Heart right ventricle (tissue), 16 donors: ENCODE data around the gene UFM1. TPM values are rescaled to one million over a fixed set of nuclear protein-coding genes. Genes with fewer than 3 reads are reported as not detected.

ENCODE experiments used
- ATAC-seq, 8 donors: fragments of 200-7000 bp; cut with Tn5 transposase; one replicate each; pipeline ENCODE4 v1.9.1; 2020; ENCODE audit warnings: mild to moderate bottlenecking in 8 of 8, moderate library complexity in 8 of 8, moderate number of reproducible peaks in 1 of 8
- DNase-seq, 2 donors: peaks; one replicate each; pipeline ENCODE4 v3.0.0-alpha.2; 2020
- H3K27ac ChIP-seq, 10 donors: fragments of 200-600 bp; sonication (generic) in 2 of 10; one replicate each; pipeline versions ENCODE4 v1.5.0 to v1.8.0; 2020 to 2022; ENCODE audit warnings: mild to moderate bottlenecking in 3 of 10
- H3K27me3 ChIP-seq, 7 donors: fragments of 200-600 bp; one replicate each; pipeline ENCODE4 v1.8.0; 2021 to 2022; ENCODE audit warnings: mild to moderate bottlenecking in 2 of 7
- H3K36me3 ChIP-seq, 9 donors: fragments of 200-600 bp; sonication (generic) in 1 of 9; one replicate each; pipeline versions ENCODE4 v1.5.0 to v1.8.0; 2020 to 2022; ENCODE audit warnings: mild to moderate bottlenecking in 2 of 9
- H3K4me1 ChIP-seq, 9 donors: fragments of 200-600 bp; sonication (generic) in 1 of 9; one replicate each; pipeline versions ENCODE4 v1.5.0 to v1.8.0; 2020 to 2022; ENCODE audit warnings: mild to moderate bottlenecking in 4 of 9
- H3K4me3 ChIP-seq, 10 donors: fragments of 200-600 bp; sonication (generic) in 2 of 10; one replicate each; pipeline versions ENCODE4 v1.5.0 to v1.8.0; 2020 to 2022; ENCODE audit warnings: mild to moderate bottlenecking in 7 of 10, moderate library complexity in 2 of 10
- H3K9me3 ChIP-seq, 11 donors: fragments of 200-600 bp in 10 of 11; sonication (generic) in 2 of 11; one replicate each; pipeline versions ENCODE4 v1.5.0 to v1.8.0; 2013 to 2022; ENCODE audit warnings: mild to moderate bottlenecking in 2 of 11, control low read depth in 1 of 11, moderate library complexity in 1 of 11
- WGBS, 2 donors: extraction: QIAGEN DNeasy Blood & Tissue Kit; methylation state at CpG; one replicate each; pipeline ENCODE4 v1.1.7; 2013; ENCODE audit warnings: inconsistent platforms in 1 of 2; 5-methylcytosine and 5-hydroxymethylcytosine counted together
- intact Hi-C, 10 donors: fragments of 100-400 bp; cut with DNase I; formaldehyde crosslinking; loops; one replicate each; pipeline versions ENCODE4 v1.11.1 to v1.14.2; 2022
- polyA plus RNA-seq, 2 donors: library from polyadenylated mRNA; stranded (reverse); fragments of 200-250 nt; gene quantifications; one replicate each; pipeline ENCODE4 v1.2.3, GENCODE V29; 2013
- total RNA-seq, 10 donors: library from RNA; stranded (reverse); fragmentation: NEBNext Ultra II Directional in 3 of 10; extraction: Animal tissue kit (Norgen Biotek cat#: 25700) in 3 of 10; gene quantifications; one replicate each; pipeline versions ENCODE4 v1.2.1 to v1.2.4, GENCODE V29; 2021 to 2023
- TF ChIP-seq, protein P1 (sequence below), 9 donors: fragments of 200-600 bp; sonication (generic) in 2 of 9; IDR thresholded peaks; one replicate each; pipeline versions ENCODE4 v1.5.0 to v1.8.0; 2021 to 2022; ENCODE audit warnings: antibody characterized with exemption in 9 of 9, mild to moderate bottlenecking in 5 of 9, moderate library complexity in 1 of 9
- donor health status: Arrhythmogenic right ventricular cardiomyopathy.
- donor health status: ischemic (EF 13 %, LVEDD 7.1; RV severe dilation, severe dysfunction).
- donor health status: healthy with polysubstance abuse.
- donor health status: DM: no; HTN: yes; CAD: no.
- donor health status: DM: no; HTN: no; CAD: no.
- donor health status: ischemic (EF 25% LVEDD 6.9; RV normal size, moderate dysfunction).
- donor health status: ischemic (EF 25% LVEDD 5.7; RV mildly dilated, moderate dysfunction).
- donor health status: healthy.
- donor health status: DM: yes; HTN: yes; CAD: no.
- donor health status: Ischemic cardiomyopathy.
- donor health status: ischemic (EF 35%, LVEDD 5.7; RV mildly dilated, moderate dysfunction).
- donor health status: nonischemic (EF 11% LVEDD 7.7; RV severe dilation, severe dysfunction).
- donor health status: DM: yes; HTN: yes; CAD: no.
- donor health status: PGD.
- donor health status: ischemic (EF 29% LVEDD 5.4; RV normal size, mild dysfunction).
- donor health status: nonischemic (EF 23%, LVEDD 6.1; RV moderate dilation, normal function).

UFM1 gene
- total and polyA plus RNA-seq, 12 donors: 19.8 to 39.0 (median 26.0) TPM

DNA sequence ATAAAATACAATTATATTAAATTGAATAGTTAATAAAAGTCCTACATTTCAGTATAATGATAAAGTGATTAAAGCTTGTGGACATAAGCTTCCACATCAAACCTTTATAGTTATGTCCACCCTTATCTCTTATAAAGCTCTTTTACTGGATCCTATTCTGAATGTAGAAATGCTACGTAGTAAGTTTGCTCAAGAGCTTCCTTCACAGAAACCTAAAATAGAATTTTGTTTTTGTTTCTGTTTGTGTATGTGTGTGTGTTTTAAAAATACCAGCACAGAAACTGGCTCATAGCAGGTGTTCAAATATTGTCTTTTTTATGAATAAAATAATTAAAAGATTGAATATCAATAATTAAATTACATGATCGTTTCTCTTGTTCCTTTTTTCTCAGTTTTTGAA lies 21.0 kb upstream of the UFM1 start:
- H3K9me3 ChIP-seq: peaks cover 0 to 11% (median 0%) of the 10 kb centered on the region in 11 donors
- no peak overlapping the region for H3K27ac ChIP-seq
- DNase-seq (no peak), ATAC-seq (no peak)
- intact Hi-C loops: no loop called here
- no peaks in the 10 kb centered on the region for H3K27me3 ChIP-seq
- WGBS, 2 donors: 71 to 85% methylated on average over 2 of the region's 2 CpGs
- TF ChIP-seq, protein P1, sequence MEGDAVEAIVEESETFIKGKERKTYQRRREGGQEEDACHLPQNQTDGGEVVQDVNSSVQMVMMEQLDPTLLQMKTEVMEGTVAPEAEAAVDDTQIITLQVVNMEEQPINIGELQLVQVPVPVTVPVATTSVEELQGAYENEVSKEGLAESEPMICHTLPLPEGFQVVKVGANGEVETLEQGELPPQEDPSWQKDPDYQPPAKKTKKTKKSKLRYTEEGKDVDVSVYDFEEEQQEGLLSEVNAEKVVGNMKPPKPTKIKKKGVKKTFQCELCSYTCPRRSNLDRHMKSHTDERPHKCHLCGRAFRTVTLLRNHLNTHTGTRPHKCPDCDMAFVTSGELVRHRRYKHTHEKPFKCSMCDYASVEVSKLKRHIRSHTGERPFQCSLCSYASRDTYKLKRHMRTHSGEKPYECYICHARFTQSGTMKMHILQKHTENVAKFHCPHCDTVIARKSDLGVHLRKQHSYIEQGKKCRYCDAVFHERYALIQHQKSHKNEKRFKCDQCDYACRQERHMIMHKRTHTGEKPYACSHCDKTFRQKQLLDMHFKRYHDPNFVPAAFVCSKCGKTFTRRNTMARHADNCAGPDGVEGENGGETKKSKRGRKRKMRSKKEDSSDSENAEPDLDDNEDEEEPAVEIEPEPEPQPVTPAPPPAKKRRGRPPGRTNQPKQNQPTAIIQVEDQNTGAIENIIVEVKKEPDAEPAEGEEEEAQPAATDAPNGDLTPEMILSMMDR (IDR thresholded peaks at IDR 0.05): no peak
- no peaks in the 10 kb centered on the region for H3K36me3 ChIP-seq
- H3K4me3 ChIP-seq: no peak overlapping the region
- no peaks in the 10 kb centered on the region for H3K4me1 ChIP-seq

- Histone ChIP-seq H3K36me3 (no peaks in the 10 kb centered on the region), H3K4me1 (no peaks in the 10 kb centered on the region), H3K27me3 (no peaks in the 10 kb centered on the region), H3K27ac (no peak overlapping the region), H3K4me3 (no peak overlapping the region), H3K9me3 (no peaks in the 10 kb centered on the region)
- intact Hi-C loops: no loop called here
- no peak for DNase-seq
- WGBS, 2 donors: 73 to 90% methylated on average over 2 of the region's 2 CpGs
- TF ChIP-seq, protein P1 (IDR thresholded peaks at IDR 0.05): no peak
- ATAC-seq: no peak
These were observed 14.8 kb upstream of the UFM1 start for GRCh38 chr13:38334845-38335244.

GRCh38 chr13:38338089-38338488 lies 11.6 kb upstream of the UFM1 start:
- intact Hi-C loops: no loop called here
- Histone ChIP-seq H3K4me3 (no peak overlapping the region), H3K36me3 (no peaks in the 10 kb centered on the region)

GRCh38 chr13:38340624-38341023 lies 9.0 kb upstream of the UFM1 start:
- intact Hi-C loops: loop anchor here in 1 of 10 donors (10.0 kb wide), 1 partner anchor 466 kb away; no protein-coding TSS in a partner anchor
- TF ChIP-seq, protein P1 (IDR thresholded peaks at IDR 0.05): no peak
- Histone ChIP-seq H3K27me3 (no peaks in the 10 kb centered on the region), H3K4me3 (no peak overlapping the region), H3K9me3 (no peaks in the 10 kb centered on the region), H3K36me3 (no peaks in the 10 kb centered on the region), H3K27ac (no peak overlapping the region), H3K4me1 (no peaks in the 10 kb centered on the region)
- 100% methylated on average over 1 of the region's 1 CpG for WGBS, 2 donors
- ATAC-seq (no peak), DNase-seq (no peak)

More at GRCh38 chr13:38338089-38338488, 11.6 kb upstream of the UFM1 start:
- Histone ChIP-seq H3K9me3 (no peaks in the 10 kb centered on the region), H3K27ac (no peak overlapping the region), H3K4me1 (no peaks in the 10 kb centered on the region), H3K27me3 (no peaks in the 10 kb centered on the region)
- ATAC-seq (no peak), DNase-seq (no peak)
- TF ChIP-seq, protein P1 (IDR thresholded peaks at IDR 0.05): no peak
- WGBS, 2 donors: 93 to 97% methylated on average over 2 of the region's 2 CpGs
